ENCODE measurements around the gene DDX41. TPM values are rescaled to one million over a fixed set of nuclear protein-coding genes. Genes with fewer than 3 reads are reported as not detected.
"Not testable (repeated sequence)": the region's sequence is repeated elsewhere in the genome, so short reads cannot be mapped to it uniquely, and the experiment has no call there.

Gene DDX41
- 106 and 122 TPM in 2 replicates for total RNA-seq (2014; rRNA removed; shearing (Covaris generic))

GRCh38 chr5:177516601-177517568 lies at the start of gene DDX41:
DDX41 (minus strand) TSS chr5:177516961; CDS start chr5:177516945, 16 bp downstream.
- DNase-seq (ENCODE audit: low spot score) = peak; percentile 100

- DNase-seq (ENCODE audit: low spot score) = no peak
Observed at GRCh38 chr5:177565046-177565445, 48.3 kb upstream of the DDX41 start.

GRCh38 chr5:177559446-177559941 lies 42.7 kb upstream of the DDX41 start:
- not testable (repeated sequence) for DNase-seq (ENCODE audit: low spot score)

- no peak for DNase-seq (ENCODE audit: low spot score)
Observed at GRCh38 chr5:177557796-177558195, 41.0 kb upstream of the DDX41 start.

GRCh38 chr5:177557041-177557647 lies 40.4 kb upstream of the DDX41 start:
- DNase-seq (ENCODE audit: low spot score) = no peak

GRCh38 chr5:177555665-177556064 lies 38.9 kb upstream of the DDX41 start:
- DNase-seq (ENCODE audit: low spot score) = no peak

GRCh38 chr5:177555228-177555627 lies 38.5 kb upstream of the DDX41 start:
- DNase-seq (ENCODE audit: low spot score) = no peak

- DNase-seq (ENCODE audit: low spot score) = peak; percentile 91
Observed at GRCh38 chr5:177554474-177555111, 37.8 kb upstream of the DDX41 start, which contains the start of gene FAM193B. FAM193B (minus strand) TSS chr5:177554563; CDS start chr5:177554458, 105 bp downstream.

GRCh38 chr5:177553671-177554429 lies 37.1 kb upstream of the DDX41 start:
- DNase-seq (ENCODE audit: low spot score) = no peak

- DNase-seq (ENCODE audit: low spot score) = no peak
Observed at GRCh38 chr5:177552839-177553455, 36.2 kb upstream of the DDX41 start.

- no peak for DNase-seq (ENCODE audit: low spot score)
Observed at GRCh38 chr5:177550122-177550521, 33.4 kb upstream of the DDX41 start.

- DNase-seq (ENCODE audit: low spot score) = no peak
Observed at GRCh38 chr5:177548495-177548894, 31.7 kb upstream of the DDX41 start.

GRCh38 chr5:177547736-177548135 lies 31.0 kb upstream of the DDX41 start:
- no peak for DNase-seq (ENCODE audit: low spot score)

GRCh38 chr5:177546258-177546741 lies 29.5 kb upstream of the DDX41 start:
- peak; percentile 98 for DNase-seq (ENCODE audit: low spot score)

GRCh38 chr5:177545487-177546257 lies 28.9 kb upstream of the DDX41 start:
- DNase-seq (ENCODE audit: low spot score) = peak; percentile 58

- DNase-seq (ENCODE audit: low spot score) = no peak
Observed at GRCh38 chr5:177542816-177543465, 26.2 kb upstream of the DDX41 start.

GRCh38 chr5:177540438-177540837 lies 23.7 kb upstream of the DDX41 start:
- DNase-seq (ENCODE audit: low spot score) = no peak

GRCh38 chr5:177539411-177539810 lies 22.6 kb upstream of the DDX41 start:
- no peak for DNase-seq (ENCODE audit: low spot score)

GRCh38 chr5:177538876-177539275 lies 22.1 kb upstream of the DDX41 start:
- DNase-seq (ENCODE audit: low spot score) = no peak
